ENCODE results near the gene IRX4.

Gene IRX4

DNA sequence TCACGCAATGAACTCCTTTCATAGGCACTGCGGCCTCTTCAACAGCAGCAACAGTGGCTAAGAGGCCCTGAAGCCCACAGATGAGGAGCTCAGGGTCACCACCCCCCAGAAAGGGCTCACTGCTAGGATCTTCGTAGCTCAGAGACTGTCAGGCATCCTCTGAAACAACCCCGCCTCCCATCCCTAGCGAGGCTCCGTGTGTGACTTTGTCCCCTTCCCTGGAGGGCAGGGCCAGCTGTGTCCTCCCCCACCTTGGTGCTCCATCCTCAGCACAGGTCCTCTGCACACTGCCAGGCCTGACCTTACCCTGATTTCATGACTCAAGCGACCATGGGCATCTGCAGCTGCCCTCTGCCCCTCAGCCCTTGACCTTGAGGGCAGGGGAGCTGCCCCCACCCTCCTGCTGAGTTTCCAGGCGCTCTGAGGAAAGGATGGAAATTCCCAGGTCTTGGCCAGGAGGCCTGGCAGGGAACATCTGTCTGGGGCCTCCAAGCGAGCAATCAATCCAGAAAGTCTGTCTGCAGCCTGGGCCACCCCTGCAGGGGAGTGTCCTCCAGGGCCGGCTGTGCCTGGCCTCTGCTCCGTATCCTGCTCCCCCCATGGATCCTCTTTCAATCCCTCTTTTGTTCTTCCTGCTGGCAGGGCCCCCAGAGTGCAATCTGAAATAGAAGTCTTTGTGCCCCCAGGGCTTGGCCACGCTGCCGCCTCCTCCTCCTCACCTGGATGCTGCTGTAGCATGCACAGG, 6.8 kb upstream of the IRX4 start:
- no peak overlapping the region for H3K4me3 ChIP-seq (ENCODE audit: low read depth, low read length)
- no peak for TF ChIP-seq CTCF (IDR thresholded peaks at IDR 0.05; ENCODE audit: insufficient read depth, low read length, missing control alignments)
- ChIA-PET CTCF (no interaction called here), POLR2A (no interaction called here)
- no peak for DNase-seq (ENCODE audit: low read depth, low spot score)

DNA sequence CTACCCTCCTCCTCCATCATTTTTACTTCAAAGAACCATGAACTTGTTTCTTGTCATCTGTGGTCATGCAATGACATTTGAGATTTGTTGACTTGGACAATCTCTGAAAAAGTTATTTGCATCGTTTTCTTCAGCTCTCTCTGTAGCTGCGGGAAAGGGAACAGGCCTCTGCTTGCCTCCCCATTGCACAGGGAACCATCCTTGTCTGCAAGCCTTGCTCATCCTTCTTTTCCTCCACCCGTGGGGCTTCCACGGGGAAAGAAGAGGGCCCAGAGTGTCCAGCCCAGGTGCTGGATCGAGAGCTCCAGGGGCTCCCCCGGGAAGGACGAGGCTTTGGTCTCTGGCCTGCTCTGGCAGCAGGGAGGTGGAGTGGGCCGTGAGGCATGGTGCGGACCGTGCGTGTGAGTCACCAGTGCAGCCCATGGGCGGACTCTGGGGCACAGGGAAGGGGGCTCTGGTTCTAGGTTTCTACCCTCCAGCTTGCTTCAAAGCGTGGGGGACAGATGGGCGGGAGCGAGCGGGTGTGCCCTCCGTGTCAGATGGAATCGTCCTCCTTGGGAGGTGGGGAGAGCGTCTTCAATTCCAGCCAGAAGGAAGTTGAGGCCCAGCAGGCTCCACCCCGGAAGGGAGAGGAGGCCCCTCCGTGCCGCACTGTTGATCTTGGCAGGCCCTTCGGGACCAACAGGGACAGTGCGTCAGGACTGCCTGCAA, 6.0 kb upstream of the IRX4 start:
- CTCF ChIA-PET: no interaction called here
- no peak for DNase-seq (ENCODE audit: low read depth, low spot score)
- H3K4me3 ChIP-seq (ENCODE audit: low read depth, low read length): no peak overlapping the region
- POLR2A ChIA-PET: interaction anchor here (0.6 kb wide), 1 partner anchor 12 kb away, joined by 3 read pairs; no protein-coding TSS in a partner anchor
- no peak for TF ChIP-seq CTCF (IDR thresholded peaks at IDR 0.05; ENCODE audit: insufficient read depth, low read length, missing control alignments)

GRCh38 chr5:1887588-1888360, 5.0 kb upstream of the IRX4 start:
- no peak overlapping the region for H3K4me3 ChIP-seq (ENCODE audit: low read depth, low read length)
- no peak for DNase-seq (ENCODE audit: low read depth, low spot score)
- ChIA-PET POLR2A (interaction anchor here (0.6 kb wide), 1 partner anchor 11 kb away, joined by 3 read pairs; no protein-coding TSS in a partner anchor), CTCF (no interaction called here)
- TF ChIP-seq CTCF (IDR thresholded peaks at IDR 0.05; ENCODE audit: insufficient read depth, low read length, missing control alignments): no peak

DNA sequence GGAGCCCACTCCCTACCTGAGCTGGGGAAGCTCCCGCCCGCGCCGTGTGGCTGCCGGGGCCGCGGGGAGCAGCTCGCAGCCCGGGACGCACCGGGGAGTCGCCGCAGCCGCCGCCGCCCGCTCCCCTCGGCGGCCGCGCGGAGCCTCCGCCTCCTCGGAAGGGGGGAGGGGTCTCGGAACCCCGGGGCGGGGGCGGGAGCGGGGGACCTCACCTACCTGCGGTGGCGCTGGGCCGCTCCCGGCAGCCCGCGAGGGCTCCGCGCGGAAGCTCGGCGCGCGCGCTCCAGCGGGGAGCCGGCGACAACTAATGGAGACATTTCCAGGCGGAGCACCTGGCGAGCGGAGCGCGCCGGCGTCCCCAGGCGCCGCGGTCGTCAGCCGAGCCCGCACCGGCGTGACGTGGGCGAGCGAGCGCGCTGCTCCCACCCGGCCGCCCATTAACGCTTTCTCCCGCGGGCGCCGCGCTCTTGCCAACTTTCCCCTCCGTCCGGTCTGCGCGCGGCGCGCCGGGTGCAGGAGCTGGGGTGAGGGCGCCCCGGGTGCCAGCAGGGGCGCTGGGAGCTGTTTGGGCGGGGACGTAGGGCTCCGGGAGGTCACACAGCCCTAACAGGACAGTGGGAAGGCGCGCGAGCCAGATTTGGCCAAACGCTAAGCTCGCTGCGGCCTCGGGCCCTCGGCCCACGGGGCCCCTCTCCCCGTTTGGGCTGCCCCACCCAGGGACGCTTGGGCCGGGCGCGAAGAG, 4.3 kb upstream of the IRX4 start:
- no peak for DNase-seq (ENCODE audit: low read depth, low spot score)
- ChIA-PET CTCF (no interaction called here), POLR2A (no interaction called here)
- TF ChIP-seq CTCF (IDR thresholded peaks at IDR 0.05; ENCODE audit: insufficient read depth, low read length, missing control alignments): no peak
- no peak overlapping the region for H3K4me3 ChIP-seq (ENCODE audit: low read depth, low read length)

DNA sequence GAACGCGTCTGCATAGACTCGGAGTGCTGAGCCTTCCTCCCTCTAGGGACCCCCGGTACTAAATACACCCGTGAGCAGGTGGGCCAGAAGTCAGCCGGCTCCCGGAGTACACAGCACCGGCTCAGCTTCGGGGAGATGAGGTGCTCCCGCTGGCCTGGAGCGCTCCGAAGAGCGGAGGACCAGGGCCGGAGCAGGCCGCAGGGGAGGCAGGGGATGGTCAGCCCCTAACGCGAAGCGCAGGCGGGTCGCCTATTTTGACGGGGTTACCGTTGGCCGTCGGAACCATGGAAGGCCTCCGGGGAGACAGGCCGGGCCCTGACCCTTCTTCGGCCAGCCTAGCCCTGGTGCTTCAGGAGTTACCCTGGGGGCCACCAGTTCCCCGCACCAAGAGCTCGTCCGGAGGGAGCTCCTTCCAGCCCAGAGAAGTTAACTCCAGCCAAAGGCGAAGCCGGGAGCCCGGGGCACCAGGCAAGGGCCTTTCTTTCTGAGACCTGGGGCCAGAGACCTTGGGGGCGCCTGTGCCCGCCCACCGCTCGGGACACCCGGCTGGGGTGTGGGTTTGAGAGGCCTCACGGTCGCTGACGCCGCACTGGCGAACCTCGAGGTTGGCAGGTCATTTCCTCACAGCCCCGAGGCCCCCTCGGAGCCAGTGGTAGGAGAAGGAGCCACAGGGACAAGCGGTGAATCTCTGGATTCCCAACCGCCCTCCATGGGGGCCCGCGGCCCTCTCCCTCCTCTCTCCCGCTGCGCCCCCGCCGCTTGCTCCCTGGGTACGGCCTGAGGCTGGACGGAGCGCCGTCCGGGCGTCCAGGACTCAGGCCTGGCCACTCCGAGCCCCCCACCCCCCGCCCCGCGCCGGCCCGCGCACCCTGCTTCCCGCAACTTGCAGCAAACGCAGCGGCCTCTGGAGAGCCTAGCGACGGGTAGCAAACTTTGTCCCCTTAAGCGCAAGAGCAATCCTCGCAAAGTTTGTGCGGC, 3.4 kb upstream of the IRX4 start:
- no peak for TF ChIP-seq CTCF (IDR thresholded peaks at IDR 0.05; ENCODE audit: insufficient read depth, low read length, missing control alignments)
- POLR2A ChIA-PET: no interaction called here

More for the DNA sequence above, 3.4 kb upstream of the IRX4 start:
- H3K4me3 ChIP-seq (ENCODE audit: low read depth, low read length): no peak overlapping the region
- CTCF ChIA-PET: no interaction called here
- DNase-seq (ENCODE audit: low read depth, low spot score): no peak
